DND-41 (cell line): ENCODE measurements around the gene NR2E1.

Experiments used
- ATAC-seq: fragments of 200-7000 bp; cut with Tn5 transposase; 3 replicates; pipeline ENCODE4 v1.9.1; 2021; ENCODE audit warnings: low read depth; ENCODE audit not compliant: insufficient read depth
- DNase-seq: peaks from one replicate; pipeline ENCODE4 v3.0.0-alpha.2; 2020
- H2AFZ ChIP-seq: 2 replicates; pipeline ENCODE4 v1.6.0; 2012; ENCODE audit warnings: low read depth, low read length
- H3K27ac ChIP-seq: 2 replicates; pipeline ENCODE4 v1.5.1; 2012; ENCODE audit warnings: low read length, inconsistent platforms
- H3K27me3 ChIP-seq: fragments of 200-600 bp; sonication (generic); 2 replicates; pipeline ENCODE4 v1.6.0; 2012; ENCODE audit warnings: low read length, mild to moderate bottlenecking, inconsistent platforms; ENCODE audit not compliant: insufficient read depth, poor library complexity
- H3K36me3 ChIP-seq: 2 replicates; pipeline ENCODE4 v1.5.1; 2012; ENCODE audit warnings: low read length, inconsistent platforms; ENCODE audit not compliant: insufficient read depth
- H3K4me1 ChIP-seq: 2 replicates; pipeline ENCODE4 v1.5.1; 2012; ENCODE audit warnings: mild to moderate bottlenecking, low read length; ENCODE audit not compliant: insufficient read depth
- H3K4me2 ChIP-seq: 2 replicates; pipeline ENCODE4 v1.6.0; 2012; ENCODE audit warnings: mild to moderate bottlenecking, moderate library complexity, low read length, inconsistent platforms; ENCODE audit not compliant: insufficient read depth
- H3K4me3 ChIP-seq, 2 experiments: fragments of 200-600 bp in 1 of 2; shearing (Covaris generic) in 1 of 2; 2 replicates each; pipeline ENCODE4 v1.5.1; 2012 to 2016; ENCODE audit warnings: inconsistent platforms in 2 of 2, low read length in 2 of 2, mild to moderate bottlenecking in 2 of 2, low read depth in 1 of 2, moderate library complexity in 1 of 2
- H3K79me2 ChIP-seq: 2 replicates; pipeline ENCODE4 v1.6.0; 2012; ENCODE audit warnings: low read length, inconsistent platforms; ENCODE audit not compliant: insufficient read depth
- H3K9ac ChIP-seq: 2 replicates; pipeline ENCODE4 v1.6.0; 2012; ENCODE audit warnings: low read depth, mild to moderate bottlenecking, inconsistent platforms, low read length, moderate library complexity
- H3K9me3 ChIP-seq: 2 replicates; pipeline ENCODE4 v1.5.1; 2012; ENCODE audit warnings: low read length, moderate library complexity, mild to moderate bottlenecking, inconsistent platforms; ENCODE audit not compliant: insufficient read depth, severe bottlenecking
- H4K20me1 ChIP-seq: 2 replicates; pipeline ENCODE4 v1.6.0; 2012; ENCODE audit warnings: low read length; ENCODE audit not compliant: insufficient read depth
- EZH2 ChIP-seq: IDR thresholded peaks from 3 replicates; pipeline ENCODE4 v1.6.1; 2012; ENCODE audit warnings: borderline replicate concordance, low read depth, mild to moderate bottlenecking, moderate library complexity, low read length, inconsistent platforms; ENCODE audit not compliant: severe bottlenecking
- TF ChIP-seq, protein P1 (sequence below): IDR thresholded peaks from 2 replicates; pipeline ENCODE4 v1.5.1; 2012; ENCODE audit warnings: borderline replicate concordance, low read length, moderate library complexity, mild to moderate bottlenecking; ENCODE audit not compliant: poor library complexity, severe bottlenecking; ENCODE audit errors: extremely low read depth

Gene NR2E1

DNA sequence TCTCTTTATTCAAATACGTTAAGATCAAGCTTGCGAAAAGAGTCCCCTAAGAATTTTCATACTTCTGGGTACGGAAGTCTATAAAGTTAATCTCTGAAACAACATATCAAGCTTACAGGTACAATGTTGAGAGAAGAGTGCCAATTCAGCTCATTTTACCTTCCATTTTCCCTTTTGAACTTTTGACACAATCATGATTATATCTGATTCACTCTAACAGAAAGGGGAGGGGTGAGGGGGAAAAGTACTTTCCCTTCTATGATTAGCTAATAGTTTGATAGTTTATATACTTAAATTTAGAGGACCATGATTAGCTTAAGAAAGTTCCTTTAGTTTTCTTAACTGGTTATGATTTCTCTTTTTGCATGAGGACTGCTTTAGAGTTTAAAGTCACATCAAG, 61.5 kb downstream of the NR2E1 start:
- Histone ChIP-seq H3K36me3 (peaks cover 19% of the 10 kb centered on the region), H3K4me1 (no peaks in the 10 kb centered on the region), H3K79me2 (peaks cover 77% of the 10 kb centered on the region), H3K9ac (no peak overlapping the region), H3K4me3 (no peak overlapping the region), H3K27ac (no peak overlapping the region), H4K20me1 (peaks cover 10% of the 10 kb centered on the region; the same call in 1 of the 2 replicates), H3K9me3 (no peaks in the 10 kb centered on the region), H2AFZ (no peak overlapping the region), H3K27me3 (no peaks in the 10 kb centered on the region), H3K4me2 (no peak overlapping the region)
- TF ChIP-seq EZH2 = no peak
- TF ChIP-seq, protein P1, sequence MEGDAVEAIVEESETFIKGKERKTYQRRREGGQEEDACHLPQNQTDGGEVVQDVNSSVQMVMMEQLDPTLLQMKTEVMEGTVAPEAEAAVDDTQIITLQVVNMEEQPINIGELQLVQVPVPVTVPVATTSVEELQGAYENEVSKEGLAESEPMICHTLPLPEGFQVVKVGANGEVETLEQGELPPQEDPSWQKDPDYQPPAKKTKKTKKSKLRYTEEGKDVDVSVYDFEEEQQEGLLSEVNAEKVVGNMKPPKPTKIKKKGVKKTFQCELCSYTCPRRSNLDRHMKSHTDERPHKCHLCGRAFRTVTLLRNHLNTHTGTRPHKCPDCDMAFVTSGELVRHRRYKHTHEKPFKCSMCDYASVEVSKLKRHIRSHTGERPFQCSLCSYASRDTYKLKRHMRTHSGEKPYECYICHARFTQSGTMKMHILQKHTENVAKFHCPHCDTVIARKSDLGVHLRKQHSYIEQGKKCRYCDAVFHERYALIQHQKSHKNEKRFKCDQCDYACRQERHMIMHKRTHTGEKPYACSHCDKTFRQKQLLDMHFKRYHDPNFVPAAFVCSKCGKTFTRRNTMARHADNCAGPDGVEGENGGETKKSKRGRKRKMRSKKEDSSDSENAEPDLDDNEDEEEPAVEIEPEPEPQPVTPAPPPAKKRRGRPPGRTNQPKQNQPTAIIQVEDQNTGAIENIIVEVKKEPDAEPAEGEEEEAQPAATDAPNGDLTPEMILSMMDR = no peak
- no peak for DNase-seq
- no peak for ATAC-seq

DNA sequence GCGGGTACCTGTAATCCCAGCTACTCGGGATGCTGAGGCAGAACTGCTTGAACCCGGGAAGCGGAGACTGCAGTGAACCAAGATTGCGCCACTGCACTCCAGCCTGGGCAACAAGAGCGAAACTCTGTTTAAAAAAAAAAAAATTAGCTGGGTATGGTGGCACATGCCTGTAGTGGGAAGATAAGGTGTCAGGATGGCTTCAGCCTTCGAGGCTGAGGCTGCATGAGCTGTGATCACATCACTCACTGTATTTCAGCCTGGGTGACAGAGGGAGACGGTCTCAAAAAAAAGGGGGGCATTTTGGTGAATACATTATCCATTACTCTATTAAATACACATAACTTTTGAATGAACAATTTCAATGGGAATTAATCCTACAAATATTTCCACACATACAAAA, 62.6 kb downstream of the NR2E1 start:
- H3K4me1 ChIP-seq = no peaks in the 10 kb centered on the region
- H3K9me3 ChIP-seq = no peaks in the 10 kb centered on the region
- H4K20me1 ChIP-seq = peaks cover 10% of the 10 kb centered on the region; the same call in 1 of the 2 replicates
- H3K79me2 ChIP-seq = peaks cover 87% of the 10 kb centered on the region
- H3K4me2 ChIP-seq = no peak overlapping the region
- no peak for ATAC-seq
- peaks cover 12% of the 10 kb centered on the region; the same call in 1 of the 2 replicates for H3K36me3 ChIP-seq
- no peak overlapping the region for H3K4me3 ChIP-seq
- H2AFZ ChIP-seq = no peak overlapping the region
- H3K27me3 ChIP-seq = no peaks in the 10 kb centered on the region
- TF ChIP-seq, protein P1 = no peak
- TF ChIP-seq EZH2 = no peak
- DNase-seq = no peak
- H3K9ac ChIP-seq = no peak overlapping the region
- no peak overlapping the region for H3K27ac ChIP-seq

DNA sequence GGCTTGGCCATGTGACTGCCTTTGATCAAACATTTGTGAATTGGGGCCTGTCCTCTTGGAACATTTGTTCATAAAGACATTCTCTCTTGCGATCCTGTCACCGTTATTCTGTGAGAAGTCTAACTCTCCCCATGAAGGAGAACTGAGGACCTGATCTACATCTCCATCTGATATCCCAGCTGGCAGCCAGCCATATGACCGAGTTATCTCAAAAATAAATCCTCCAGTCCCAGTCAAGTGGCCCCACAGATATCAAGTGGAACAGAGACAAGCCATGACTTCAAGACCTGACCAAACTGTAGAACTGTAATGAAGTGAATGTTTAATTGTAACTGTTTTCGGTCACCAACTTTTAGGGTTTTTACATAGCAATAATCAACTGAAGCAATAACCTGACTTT, 69.3 kb downstream of the NR2E1 start:
- H3K9ac ChIP-seq = no peak overlapping the region
- peaks cover 17% of the 10 kb centered on the region; the same call in 1 of the 2 replicates for H4K20me1 ChIP-seq
- TF ChIP-seq, protein P1 = no peak
- TF ChIP-seq EZH2 = no peak
- no peak for ATAC-seq
- peaks cover 89% of the 10 kb centered on the region for H3K79me2 ChIP-seq
- H3K9me3 ChIP-seq = no peaks in the 10 kb centered on the region
- H3K4me2 ChIP-seq = no peak overlapping the region
- H3K27ac ChIP-seq = no peak overlapping the region
- no peaks in the 10 kb centered on the region for H3K27me3 ChIP-seq
- no peaks in the 10 kb centered on the region for H3K4me1 ChIP-seq
- peaks cover 28% of the 10 kb centered on the region for H3K36me3 ChIP-seq
- DNase-seq = no peak
- H3K4me3 ChIP-seq = no peak overlapping the region
- H2AFZ ChIP-seq = no peak overlapping the region

DNA sequence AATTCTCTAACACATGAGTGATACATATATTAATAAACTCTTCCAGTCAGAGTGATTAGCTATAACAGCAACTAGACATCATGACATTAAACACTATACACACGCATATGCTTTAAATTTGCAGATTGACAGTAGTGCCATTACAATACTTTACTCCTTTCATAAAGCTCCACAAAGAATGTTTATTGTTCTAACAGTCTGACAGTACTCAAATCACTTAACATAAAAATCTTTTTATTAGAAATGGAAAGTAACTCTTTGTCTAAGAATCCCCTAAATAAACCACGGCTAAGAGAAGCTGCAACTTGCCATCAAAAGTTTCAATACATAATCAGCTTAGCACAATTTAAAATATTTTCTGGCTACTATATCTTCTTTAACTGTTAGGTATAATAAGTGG, 71.0 kb downstream of the NR2E1 start:
- Histone ChIP-seq H2AFZ (no peak overlapping the region), H3K36me3 (peaks cover 39% of the 10 kb centered on the region), H4K20me1 (peaks cover 20% of the 10 kb centered on the region; the same call in 1 of the 2 replicates), H3K9me3 (no peaks in the 10 kb centered on the region), H3K27ac (no peak overlapping the region), H3K4me3 (no peak overlapping the region), H3K27me3 (no peaks in the 10 kb centered on the region), H3K4me2 (no peak overlapping the region), H3K4me1 (no peaks in the 10 kb centered on the region), H3K79me2 (peaks cover 91% of the 10 kb centered on the region), H3K9ac (no peak overlapping the region)
- no peak for ATAC-seq
- DNase-seq = no peak
- TF ChIP-seq, protein P1 = no peak
- TF ChIP-seq EZH2 = no peak
